MCF 10A (cell line): Measurements from ENCODE around the gene PIK3R4. TPM values are rescaled to one million over a fixed set of nuclear protein-coding genes. Genes with fewer than 3 reads are reported as not detected.

Source experiments
- BruUV-seq: library from RNA; stranded (reverse); fragments of 400-500 nt; replicated peaks from 2 replicates; lab custom pipeline; 2021; lab: Mats Ljungman, UMichigan
- CTCF ChIA-PET: fragments of 300-600 bp; sonication (Branson Sonifier 250); formaldehyde crosslinking; extraction: SDS; loops from one replicate; lab custom pipeline; 2021; ENCODE audit warnings: antibody characterized with exemption, inconsistent platforms; lab: Yijun Ruan, JAX
- POLR2A ChIA-PET: fragments of 300-600, 350-650 bp; sonication (Branson Sonifier 250); formaldehyde crosslinking; extraction: SDS; loops from one replicate; lab custom pipeline; 2020; ENCODE audit warnings: antibody characterized with exemption, inconsistent platforms; lab: Yijun Ruan, JAX
- DNase-seq: peaks from one replicate; pipeline ENCODE4 v3.0.0-alpha.2; 2018; ENCODE audit not compliant: unreplicated experiment
- H3K27ac Mint-ChIP-seq: one replicate; pipeline ENCODE4 v1.8.0; 2022; ENCODE audit warnings: mild to moderate bottlenecking, low read depth, mixed read lengths; ENCODE audit not compliant: unreplicated experiment
- H3K27me3 Mint-ChIP-seq: one replicate; pipeline ENCODE4 v1.8.0; 2022; ENCODE audit warnings: mixed read lengths; ENCODE audit not compliant: insufficient read depth, unreplicated experiment
- H3K36me3 Mint-ChIP-seq: one replicate; pipeline ENCODE4 v1.8.0; 2022; ENCODE audit warnings: mild to moderate bottlenecking, moderate library complexity, mixed read lengths; ENCODE audit not compliant: insufficient read depth, unreplicated experiment
- H3K4me1 Mint-ChIP-seq: one replicate; pipeline ENCODE4 v1.8.0; 2022; ENCODE audit warnings: mixed read lengths; ENCODE audit not compliant: insufficient read depth, unreplicated experiment
- H3K4me3 Mint-ChIP-seq: one replicate; pipeline ENCODE4 v1.8.0; 2022; ENCODE audit warnings: mild to moderate bottlenecking, moderate library complexity, mixed read lengths; ENCODE audit not compliant: unreplicated experiment
- H3K9me3 Mint-ChIP-seq: one replicate; pipeline ENCODE4 v1.8.0; 2022; ENCODE audit warnings: mixed read lengths; ENCODE audit not compliant: unreplicated experiment
- intact Hi-C: fragments of 100-400 bp; cut with micrococcal nuclease; formaldehyde crosslinking; loops from 2 replicates; pipeline ENCODE4 v1.14.1; 2022
- total RNA-seq: library from RNA; stranded (reverse); gene quantifications from 2 replicates; pipeline ENCODE4 v1.2.3, GENCODE V29; 2022
- TF ChIP-seq, protein P1 (sequence below): fragments of 200-600 bp; IDR thresholded peaks from one replicate; pipeline ENCODE4 v1.8.0; 2022; ENCODE audit warnings: antibody characterized with exemption, mild to moderate bottlenecking; ENCODE audit not compliant: unreplicated experiment

The PIK3R4 gene
- total RNA-seq, 1 experiment from 2014 or later, result 16.2 TPM

- POLR2A ChIA-PET, result no interaction called here
- H3K36me3 Mint-ChIP-seq, result no peaks in the 10 kb centered on the region
- CTCF ChIA-PET, result interaction anchor here (2.6 to 2.9 kb wide), 2 partner anchors 11 to 123 kb away, joined by 8 to 14 read pairs; partner anchors contain the start of gene ATP2C1
- H3K9me3 Mint-ChIP-seq, result no peaks in the 10 kb centered on the region
- intact Hi-C loops, result no loop called here
- no peak for DNase-seq
- no peaks in the 10 kb centered on the region for H3K4me1 Mint-ChIP-seq
- no peak overlapping the region for H3K27ac Mint-ChIP-seq
- H3K4me3 Mint-ChIP-seq, result no peak overlapping the region
- peaks cover 38% of the 10 kb centered on the region for H3K27me3 Mint-ChIP-seq
- BruUV-seq, result no TSS peak
- TF ChIP-seq, protein P1, sequence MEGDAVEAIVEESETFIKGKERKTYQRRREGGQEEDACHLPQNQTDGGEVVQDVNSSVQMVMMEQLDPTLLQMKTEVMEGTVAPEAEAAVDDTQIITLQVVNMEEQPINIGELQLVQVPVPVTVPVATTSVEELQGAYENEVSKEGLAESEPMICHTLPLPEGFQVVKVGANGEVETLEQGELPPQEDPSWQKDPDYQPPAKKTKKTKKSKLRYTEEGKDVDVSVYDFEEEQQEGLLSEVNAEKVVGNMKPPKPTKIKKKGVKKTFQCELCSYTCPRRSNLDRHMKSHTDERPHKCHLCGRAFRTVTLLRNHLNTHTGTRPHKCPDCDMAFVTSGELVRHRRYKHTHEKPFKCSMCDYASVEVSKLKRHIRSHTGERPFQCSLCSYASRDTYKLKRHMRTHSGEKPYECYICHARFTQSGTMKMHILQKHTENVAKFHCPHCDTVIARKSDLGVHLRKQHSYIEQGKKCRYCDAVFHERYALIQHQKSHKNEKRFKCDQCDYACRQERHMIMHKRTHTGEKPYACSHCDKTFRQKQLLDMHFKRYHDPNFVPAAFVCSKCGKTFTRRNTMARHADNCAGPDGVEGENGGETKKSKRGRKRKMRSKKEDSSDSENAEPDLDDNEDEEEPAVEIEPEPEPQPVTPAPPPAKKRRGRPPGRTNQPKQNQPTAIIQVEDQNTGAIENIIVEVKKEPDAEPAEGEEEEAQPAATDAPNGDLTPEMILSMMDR, result no peak
These were observed 24.0 kb upstream of the PIK3R4 start for GRCh38 chr3:130770644-130771043.

- ChIA-PET CTCF (interaction anchor here (1.0 to 5.0 kb wide), 2 partner anchors 11 to 131 kb away, joined by 3 to 114 read pairs; partner anchors contain the start of gene ATP2C1), POLR2A (interaction anchor here (4.9 kb wide), 1 partner anchor 131 kb away, joined by 51 read pairs; the partner anchor contains the start of gene ATP2C1)
- H3K9me3 Mint-ChIP-seq, result no peaks in the 10 kb centered on the region
- H3K36me3 Mint-ChIP-seq, result peaks cover 6% of the 10 kb centered on the region
- H3K27me3 Mint-ChIP-seq, result peaks cover 31% of the 10 kb centered on the region
- H3K27ac Mint-ChIP-seq, result no peak overlapping the region
- H3K4me1 Mint-ChIP-seq, result peaks cover 5% of the 10 kb centered on the region
- no peak overlapping the region for H3K4me3 Mint-ChIP-seq
- DNase-seq, result no peak
- intact Hi-C loops, result no loop called here
- BruUV-seq, result no TSS peak
- TF ChIP-seq, protein P1, result no peak
These were observed 15.2 kb upstream of the PIK3R4 start for GRCh38 chr3:130761730-130762311.

DNA sequence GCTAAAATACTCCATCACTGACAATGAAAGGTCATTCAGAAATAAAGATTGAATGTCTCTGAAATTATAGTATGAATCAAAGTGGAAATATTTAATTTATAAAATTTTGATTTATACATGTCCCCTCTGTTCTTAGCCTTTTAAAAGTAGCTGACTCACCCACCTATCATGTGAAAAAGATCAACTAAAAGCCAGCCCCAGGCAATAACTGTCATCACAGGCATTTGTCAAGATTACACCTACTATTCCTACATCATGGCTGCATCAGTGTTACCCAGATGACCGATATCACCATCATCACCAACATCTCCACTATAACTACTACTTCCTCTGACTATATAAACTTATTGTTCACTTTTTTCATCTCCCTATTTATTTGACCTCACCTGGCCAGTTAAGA, 14.3 kb upstream of the PIK3R4 start:
- BruUV-seq, result no TSS peak
- TF ChIP-seq, protein P1, result no peak
- intact Hi-C loops, result no loop called here
- ChIA-PET CTCF (interaction anchor here (0.6 to 5.0 kb wide), 12 partner anchors 10 to 909 kb away, joined by 3 to 114 read pairs (median 4); partner anchors contain the start of genes ATP2C1 and PIK3R4), POLR2A (interaction anchor here (1.1 to 4.9 kb wide), 2 partner anchors 90 to 132 kb away, joined by 3 to 51 read pairs; partner anchors contain the start of gene ATP2C1)
- Mint-ChIP-seq H3K36me3 (peaks cover 6% of the 10 kb centered on the region), H3K9me3 (no peaks in the 10 kb centered on the region), H3K4me3 (no peak overlapping the region), H3K27me3 (peaks cover 22% of the 10 kb centered on the region), H3K4me1 (peaks cover 5% of the 10 kb centered on the region), H3K27ac (no peak overlapping the region)
- peak; percentile 46 for DNase-seq

DNA sequence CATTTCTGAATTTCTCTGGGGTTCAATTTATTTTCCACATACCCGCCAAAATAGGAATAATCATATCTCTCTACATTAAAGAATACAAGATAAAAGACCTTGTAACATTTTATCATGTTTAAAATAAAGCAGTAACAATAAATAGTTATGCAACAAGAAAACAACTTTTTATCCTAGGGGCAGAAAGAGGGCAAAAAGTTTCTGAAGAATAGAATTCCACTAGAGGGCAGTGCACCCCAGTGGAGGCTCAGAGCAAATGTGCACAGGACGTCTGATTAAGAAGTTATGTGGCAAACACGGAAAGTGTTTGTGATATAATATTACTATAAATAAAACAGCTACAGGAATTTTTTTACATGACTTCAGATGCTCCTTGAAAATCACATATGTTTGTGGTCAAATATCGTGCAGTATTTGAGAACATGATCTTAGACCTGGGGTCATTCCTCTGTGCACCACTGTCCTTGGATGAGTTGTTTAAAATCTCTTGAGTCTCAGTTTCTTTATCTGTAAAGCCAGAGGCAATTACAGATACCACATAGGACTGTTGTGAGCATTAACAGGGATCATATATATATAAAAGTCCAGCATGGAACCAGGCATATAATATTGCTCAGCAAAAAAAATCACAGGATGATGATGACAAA, 13.2 kb upstream of the PIK3R4 start:
- no peak overlapping the region for H3K4me3 Mint-ChIP-seq
- no TSS peak for BruUV-seq
- POLR2A ChIA-PET, result interaction anchor here (0.9 to 4.9 kb wide), 2 partner anchors 133 to 266 kb away, joined by 5 to 51 read pairs; partner anchors contain the start of genes ASTE1, ATP2C1 and NEK11
- peaks cover 6% of the 10 kb centered on the region for H3K36me3 Mint-ChIP-seq
- no peaks in the 10 kb centered on the region for H3K9me3 Mint-ChIP-seq
- intact Hi-C loops, result loop anchor here (1.0 to 2.0 kb wide), 2 partner anchors 133 to 267 kb away; partner anchors contain the start of genes ASTE1 and NEK11
- TF ChIP-seq, protein P1, result peak; percentile 81
- CTCF ChIA-PET, result interaction anchor here (0.6 to 5.0 kb wide), 24 partner anchors 8 to 911 kb away, joined by 3 to 114 read pairs (median 4); partner anchors contain the start of genes ATP2C1 and PIK3R4
- peaks cover 11% of the 10 kb centered on the region for H3K27me3 Mint-ChIP-seq
- DNase-seq, result peak; percentile 71
- no peak overlapping the region for H3K27ac Mint-ChIP-seq
- H3K4me1 Mint-ChIP-seq, result peaks cover 5% of the 10 kb centered on the region
